Nephron progenitor cell (in vitro differentiated cells): Measurements from ENCODE around the gene PRKG1.

Experiments used
- DNase-seq: peaks from one replicate; pipeline ENCODE4 v3.0.0; 2021
- H3K27ac Mint-ChIP-seq: 2 replicates; pipeline ENCODE4 v1.8.0; 2021; ENCODE audit warnings: mild to moderate bottlenecking, moderate library complexity, mixed read lengths
- H3K27me3 Mint-ChIP-seq: 2 replicates; pipeline ENCODE4 v1.8.0; 2021; ENCODE audit warnings: mild to moderate bottlenecking, low read depth, mixed read lengths; ENCODE audit not compliant: poor library complexity
- H3K36me3 Mint-ChIP-seq: 2 replicates; pipeline ENCODE4 v1.8.0; 2021; ENCODE audit warnings: low read depth, mixed read lengths
- H3K4me1 Mint-ChIP-seq: 2 replicates; pipeline ENCODE4 v1.8.0; 2021; ENCODE audit warnings: mixed read lengths
- H3K4me3 Mint-ChIP-seq: 2 replicates; pipeline ENCODE4 v1.8.0; 2021; ENCODE audit warnings: mild to moderate bottlenecking, moderate library complexity, mixed read lengths
- H3K9me3 Mint-ChIP-seq: 2 replicates; pipeline ENCODE4 v1.8.0; 2021; ENCODE audit warnings: mild to moderate bottlenecking, moderate library complexity, mixed read lengths
- CTCF ChIP-seq: fragments of 200-600 bp; sonication (generic); IDR thresholded peaks from 2 replicates; pipeline ENCODE4 v1.5.0; 2021; ENCODE audit warnings: antibody characterized with exemption

Gene PRKG1

GRCh38 chr10:51542853-51543252 is 468.6 kb downstream of the PRKG1 start:
- no peak for DNase-seq

GRCh38 chr10:51544933-51545332 is 470.6 kb downstream of the PRKG1 start:
- peaks cover 4% of the 10 kb centered on the region for H3K9me3 Mint-ChIP-seq
- TF ChIP-seq CTCF = no peak
- no peak for DNase-seq
- H3K4me3 Mint-ChIP-seq = no peak overlapping the region
- no peaks in the 10 kb centered on the region for H3K4me1 Mint-ChIP-seq
- no peaks in the 10 kb centered on the region for H3K27me3 Mint-ChIP-seq
- H3K27ac Mint-ChIP-seq = no peak overlapping the region
- H3K36me3 Mint-ChIP-seq = no peaks in the 10 kb centered on the region

More at GRCh38 chr10:51542853-51543252, 468.6 kb downstream of the PRKG1 start:
- no peaks in the 10 kb centered on the region for H3K4me1 Mint-ChIP-seq
- no peak for TF ChIP-seq CTCF
- no peak overlapping the region for H3K4me3 Mint-ChIP-seq
- H3K27me3 Mint-ChIP-seq = no peaks in the 10 kb centered on the region
- H3K27ac Mint-ChIP-seq = no peak overlapping the region
- H3K9me3 Mint-ChIP-seq = peaks cover 4% of the 10 kb centered on the region
- H3K36me3 Mint-ChIP-seq = no peaks in the 10 kb centered on the region

GRCh38 chr10:51547941-51548340 is 473.7 kb downstream of the PRKG1 start:
- Mint-ChIP-seq H3K27ac (no peak overlapping the region), H3K9me3 (no peaks in the 10 kb centered on the region), H3K4me1 (no peaks in the 10 kb centered on the region), H3K4me3 (no peak overlapping the region), H3K27me3 (no peaks in the 10 kb centered on the region), H3K36me3 (no peaks in the 10 kb centered on the region)
- TF ChIP-seq CTCF = no peak
- no peak for DNase-seq

DNA sequence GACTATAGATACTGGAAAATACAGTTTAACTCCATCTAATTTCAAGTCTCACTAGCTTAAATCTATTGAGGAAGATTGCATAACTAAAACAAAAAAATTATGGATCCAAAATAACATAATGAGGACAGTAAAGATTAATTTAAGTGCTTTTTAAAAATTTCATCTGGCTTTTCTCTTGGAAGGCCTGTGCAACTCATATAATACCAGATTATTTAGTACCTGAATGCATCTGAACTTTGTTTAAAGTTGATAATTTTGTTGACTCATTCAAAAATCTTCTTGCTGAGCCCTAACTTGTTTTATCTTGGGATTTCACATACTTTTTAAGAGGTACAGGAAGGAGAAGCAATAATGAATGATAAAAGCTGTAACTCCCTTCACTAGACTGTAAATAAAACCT is 478.6 kb downstream of the PRKG1 start:
- Mint-ChIP-seq H3K27ac (no peak overlapping the region), H3K4me3 (no peak overlapping the region), H3K27me3 (no peaks in the 10 kb centered on the region), H3K36me3 (no peaks in the 10 kb centered on the region), H3K4me1 (no peaks in the 10 kb centered on the region), H3K9me3 (no peaks in the 10 kb centered on the region)
- DNase-seq = no peak
- no peak for TF ChIP-seq CTCF

DNA sequence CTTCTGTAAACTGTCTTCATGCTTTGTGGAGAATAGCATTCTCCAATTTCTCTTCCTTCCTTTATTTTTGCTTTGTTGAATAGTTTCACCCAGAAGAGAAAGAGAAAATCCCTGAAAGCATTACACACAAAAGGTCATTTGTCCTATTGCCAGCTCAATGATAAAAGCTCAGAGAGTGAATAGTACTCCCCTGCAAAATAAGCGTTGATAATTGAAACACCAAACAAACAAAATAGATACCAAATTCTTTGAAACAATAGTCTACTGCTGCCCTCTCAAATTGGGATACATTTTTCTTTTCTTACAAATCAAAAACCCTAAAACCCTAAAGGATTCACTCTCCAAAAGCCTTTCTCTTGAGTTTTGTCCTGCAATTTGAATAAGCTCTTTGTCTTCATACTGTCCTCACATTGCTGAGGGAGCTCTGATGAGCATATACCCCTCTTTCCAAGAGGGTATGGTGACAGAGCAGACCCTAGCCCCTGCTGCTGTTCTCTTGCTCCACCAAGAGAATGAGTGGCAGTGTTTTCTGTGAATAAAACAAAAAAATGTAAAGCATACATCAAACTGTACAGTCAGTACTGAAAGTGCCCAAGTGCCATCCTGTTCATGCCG is 490.7 kb downstream of the PRKG1 start:
- Mint-ChIP-seq H3K4me3 (no peak overlapping the region), H3K9me3 (no peaks in the 10 kb centered on the region), H3K4me1 (peaks cover 5% of the 10 kb centered on the region), H3K27ac (no peak overlapping the region), H3K27me3 (no peaks in the 10 kb centered on the region), H3K36me3 (no peaks in the 10 kb centered on the region)
- DNase-seq = no peak
- no peak for TF ChIP-seq CTCF

DNA sequence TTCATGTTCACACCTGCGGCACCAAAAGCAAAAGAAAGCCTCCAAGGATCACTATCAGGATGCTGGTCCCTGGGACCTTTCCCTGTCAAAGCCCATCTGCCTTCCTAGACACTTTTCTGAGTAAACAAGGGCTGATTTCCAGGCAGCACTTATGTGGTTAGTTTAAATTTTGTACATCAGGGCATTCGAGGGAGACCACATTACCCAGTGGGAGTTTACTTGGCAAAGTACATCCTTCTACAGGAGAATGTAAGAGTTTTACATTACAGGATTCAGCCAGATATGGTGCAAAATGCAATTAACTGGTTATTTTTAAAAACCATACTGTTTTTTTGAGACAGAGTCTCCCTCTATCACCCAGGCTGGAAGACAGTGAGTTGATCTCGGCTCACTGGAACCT is 493.0 kb downstream of the PRKG1 start:
- Mint-ChIP-seq H3K9me3 (no peaks in the 10 kb centered on the region), H3K27me3 (no peaks in the 10 kb centered on the region), H3K4me1 (peaks cover 5% of the 10 kb centered on the region), H3K36me3 (no peaks in the 10 kb centered on the region), H3K27ac (no peak overlapping the region), H3K4me3 (no peak overlapping the region)
- TF ChIP-seq CTCF = no peak
- DNase-seq = no peak
